Measurements from ENCODE around the gene LAMA1. TPM values are rescaled to one million over a fixed set of nuclear protein-coding genes. Genes with fewer than 3 reads are reported as not detected.
"Not testable (repeated sequence)": the region's sequence is repeated elsewhere in the genome, so short reads cannot be mapped to it uniquely, and the experiment has no call there.

LAMA1 gene, protein sequence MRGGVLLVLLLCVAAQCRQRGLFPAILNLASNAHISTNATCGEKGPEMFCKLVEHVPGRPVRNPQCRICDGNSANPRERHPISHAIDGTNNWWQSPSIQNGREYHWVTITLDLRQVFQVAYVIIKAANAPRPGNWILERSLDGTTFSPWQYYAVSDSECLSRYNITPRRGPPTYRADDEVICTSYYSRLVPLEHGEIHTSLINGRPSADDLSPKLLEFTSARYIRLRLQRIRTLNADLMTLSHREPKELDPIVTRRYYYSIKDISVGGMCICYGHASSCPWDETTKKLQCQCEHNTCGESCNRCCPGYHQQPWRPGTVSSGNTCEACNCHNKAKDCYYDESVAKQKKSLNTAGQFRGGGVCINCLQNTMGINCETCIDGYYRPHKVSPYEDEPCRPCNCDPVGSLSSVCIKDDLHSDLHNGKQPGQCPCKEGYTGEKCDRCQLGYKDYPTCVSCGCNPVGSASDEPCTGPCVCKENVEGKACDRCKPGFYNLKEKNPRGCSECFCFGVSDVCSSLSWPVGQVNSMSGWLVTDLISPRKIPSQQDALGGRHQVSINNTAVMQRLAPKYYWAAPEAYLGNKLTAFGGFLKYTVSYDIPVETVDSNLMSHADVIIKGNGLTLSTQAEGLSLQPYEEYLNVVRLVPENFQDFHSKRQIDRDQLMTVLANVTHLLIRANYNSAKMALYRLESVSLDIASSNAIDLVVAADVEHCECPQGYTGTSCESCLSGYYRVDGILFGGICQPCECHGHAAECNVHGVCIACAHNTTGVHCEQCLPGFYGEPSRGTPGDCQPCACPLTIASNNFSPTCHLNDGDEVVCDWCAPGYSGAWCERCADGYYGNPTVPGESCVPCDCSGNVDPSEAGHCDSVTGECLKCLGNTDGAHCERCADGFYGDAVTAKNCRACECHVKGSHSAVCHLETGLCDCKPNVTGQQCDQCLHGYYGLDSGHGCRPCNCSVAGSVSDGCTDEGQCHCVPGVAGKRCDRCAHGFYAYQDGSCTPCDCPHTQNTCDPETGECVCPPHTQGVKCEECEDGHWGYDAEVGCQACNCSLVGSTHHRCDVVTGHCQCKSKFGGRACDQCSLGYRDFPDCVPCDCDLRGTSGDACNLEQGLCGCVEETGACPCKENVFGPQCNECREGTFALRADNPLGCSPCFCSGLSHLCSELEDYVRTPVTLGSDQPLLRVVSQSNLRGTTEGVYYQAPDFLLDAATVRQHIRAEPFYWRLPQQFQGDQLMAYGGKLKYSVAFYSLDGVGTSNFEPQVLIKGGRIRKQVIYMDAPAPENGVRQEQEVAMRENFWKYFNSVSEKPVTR (N-terminal part only)
- not detected for total RNA-seq

DNA sequence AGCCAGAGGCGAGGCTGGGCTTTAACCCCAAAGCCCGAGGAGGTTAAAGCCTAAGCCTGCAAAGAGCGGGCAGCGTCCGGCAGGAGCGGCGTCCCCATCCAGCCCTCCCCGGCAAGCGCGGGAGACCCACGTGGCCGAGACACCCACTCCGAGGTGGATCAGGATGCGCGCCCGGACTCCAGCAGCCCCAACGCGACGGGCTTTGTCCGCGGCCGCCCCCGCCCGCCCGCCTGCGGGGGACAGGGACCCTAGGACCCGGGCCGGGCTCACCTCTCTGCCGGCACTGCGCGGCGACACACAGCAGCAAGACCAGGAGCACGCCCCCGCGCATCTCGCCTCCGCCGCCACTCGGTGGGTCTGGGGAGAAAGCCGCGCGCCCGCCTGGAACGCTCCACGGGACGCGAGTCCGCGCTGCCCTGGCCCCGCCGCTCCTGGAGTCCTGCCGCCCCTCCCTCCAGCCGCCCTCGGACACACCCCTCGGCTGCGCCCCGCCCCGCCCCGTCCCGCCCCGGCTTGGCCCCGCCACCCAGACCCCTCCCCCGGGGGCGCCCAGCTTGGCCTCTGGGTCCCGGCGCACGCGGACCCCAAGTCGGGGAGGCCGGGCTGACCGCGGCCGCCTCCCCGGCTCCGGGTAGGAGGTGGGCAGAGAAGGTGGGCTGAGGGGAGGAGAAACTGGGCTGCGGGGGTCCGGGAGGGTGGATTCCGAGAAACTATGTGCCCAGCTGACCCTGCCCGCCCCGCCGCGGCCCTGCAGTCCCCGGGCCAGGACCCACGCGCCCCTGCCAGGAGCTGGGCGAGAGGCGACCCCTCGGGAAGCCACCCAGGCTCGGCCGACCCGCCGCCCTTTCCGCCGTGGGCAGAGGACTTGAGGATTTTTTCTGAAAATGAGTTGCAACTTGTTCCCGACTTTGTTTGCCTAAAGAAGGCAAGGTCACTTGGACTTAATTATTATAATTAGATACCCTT is at the start of gene LAMA1:
LAMA1 (minus strand) TSS at position 408 of the 966 bp plus-strand sequence; CDS start at position 331, 77 bp downstream.
- POLR2A ChIA-PET: no interaction called here
- CTCF ChIA-PET: no interaction called here

- ChIA-PET POLR2A (no interaction called here), CTCF (no interaction called here)
Observed at GRCh38 chr18:7165846-7166393, 48.3 kb upstream of the LAMA1 start.

DNA sequence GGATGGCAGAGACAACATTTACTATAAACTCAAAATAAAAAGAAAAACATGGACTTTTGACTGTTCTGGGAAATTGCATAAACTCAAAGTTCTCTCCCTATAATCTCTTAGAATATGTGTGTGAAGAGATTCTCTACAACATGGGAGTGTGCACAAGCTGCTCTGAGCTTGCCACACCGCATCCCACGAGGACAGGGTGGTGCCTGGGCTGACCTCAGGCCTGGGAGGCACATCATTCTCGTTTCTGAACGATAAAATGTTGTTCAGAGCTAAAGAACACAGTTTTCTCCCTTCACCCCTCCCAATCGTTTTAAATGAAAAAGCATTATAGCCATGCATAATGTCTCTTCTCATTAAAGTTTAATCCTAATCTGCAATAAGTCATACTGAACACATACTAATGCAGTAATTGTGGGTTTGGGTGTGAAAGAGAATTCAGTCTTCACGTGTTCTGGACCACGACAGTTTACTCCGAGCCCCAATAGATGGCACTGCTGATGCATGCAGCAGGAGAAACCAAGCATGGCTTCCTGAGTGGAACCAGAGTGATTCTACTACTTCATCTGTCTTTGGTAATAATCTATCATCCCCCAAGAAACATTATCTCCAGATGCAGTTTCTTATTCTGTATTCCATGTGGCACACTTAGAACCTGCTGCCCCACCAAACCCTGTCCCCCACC is 46.9 kb upstream of the LAMA1 start:
- ChIA-PET POLR2A (no interaction called here), CTCF (no interaction called here)

DNA sequence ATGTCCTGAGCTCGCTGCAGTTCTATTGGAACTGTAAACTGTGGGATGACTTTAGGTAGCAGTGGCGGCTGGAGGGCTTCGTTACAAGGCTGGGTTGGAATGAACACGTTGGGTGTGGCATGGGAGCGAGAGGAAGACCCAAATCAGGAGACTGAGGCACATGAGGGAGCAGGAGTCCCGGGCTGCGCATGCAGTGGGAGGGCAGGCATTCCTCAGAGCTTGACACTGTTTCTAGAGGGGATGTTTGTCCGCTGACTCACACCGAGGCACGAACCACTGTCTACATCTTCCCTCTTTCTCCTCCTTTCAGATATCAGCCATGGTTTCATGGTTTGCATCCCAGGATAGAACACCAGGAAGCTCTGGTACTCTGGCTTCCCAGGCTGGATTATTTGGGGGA is 40.6 kb upstream of the LAMA1 start:
- POLR2A ChIA-PET: no interaction called here
- CTCF ChIA-PET: no interaction called here

- CTCF ChIA-PET: no interaction called here
- POLR2A ChIA-PET: no interaction called here
Observed at GRCh38 chr18:7157760-7158159, 40.2 kb upstream of the LAMA1 start.

DNA sequence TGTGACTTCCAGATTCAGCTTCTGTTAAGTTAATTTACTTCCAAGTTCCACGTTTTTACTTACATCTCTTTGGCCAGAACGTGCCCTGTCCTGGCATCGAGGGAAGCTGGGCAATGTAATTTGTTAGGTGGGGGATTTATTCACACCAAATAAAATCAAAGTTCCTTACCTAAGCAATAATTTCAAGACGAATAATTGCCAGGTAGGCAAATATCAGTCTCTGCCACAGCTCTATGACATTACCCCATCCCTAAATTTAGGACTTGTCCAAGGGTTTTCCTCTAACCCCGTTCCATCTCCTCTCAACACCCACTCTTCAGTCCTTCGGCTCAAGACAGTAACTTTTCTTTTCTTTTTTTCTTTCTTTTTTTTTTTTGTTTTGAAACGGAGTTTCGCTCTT is 38.3 kb upstream of the LAMA1 start:
- CTCF ChIA-PET: no interaction called here
- POLR2A ChIA-PET: no interaction called here

- ChIA-PET CTCF (no interaction called here), POLR2A (no interaction called here)
Observed at GRCh38 chr18:7155092-7155491, 37.5 kb upstream of the LAMA1 start.

- ChIA-PET CTCF (interaction anchor here (0.6 kb wide), 1 partner anchor 876 kb away, joined by 4 read pairs; no protein-coding TSS in a partner anchor), POLR2A (no interaction called here)
Observed at GRCh38 chr18:7152440-7152839, 34.8 kb upstream of the LAMA1 start.

DNA sequence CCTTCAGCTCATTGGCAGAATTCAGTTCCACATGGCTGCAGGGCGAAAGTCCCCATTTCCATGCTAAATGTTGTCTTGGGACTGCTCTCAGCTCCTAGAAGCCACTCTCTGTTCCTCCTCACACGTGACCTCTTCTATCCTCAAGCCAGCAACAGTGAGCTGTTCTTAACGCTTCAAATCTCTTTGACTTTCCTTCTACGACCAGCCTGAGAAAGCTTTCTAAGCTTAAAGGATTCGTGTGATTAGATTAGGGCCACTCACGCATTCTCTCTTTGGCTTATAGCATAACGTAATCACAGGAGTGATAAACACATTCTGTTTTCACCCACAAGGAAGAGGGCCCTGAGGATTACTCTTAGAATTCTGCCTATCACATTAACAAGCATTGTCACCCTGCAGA is 29.8 kb upstream of the LAMA1 start:
- POLR2A ChIA-PET: no interaction called here

DNA sequence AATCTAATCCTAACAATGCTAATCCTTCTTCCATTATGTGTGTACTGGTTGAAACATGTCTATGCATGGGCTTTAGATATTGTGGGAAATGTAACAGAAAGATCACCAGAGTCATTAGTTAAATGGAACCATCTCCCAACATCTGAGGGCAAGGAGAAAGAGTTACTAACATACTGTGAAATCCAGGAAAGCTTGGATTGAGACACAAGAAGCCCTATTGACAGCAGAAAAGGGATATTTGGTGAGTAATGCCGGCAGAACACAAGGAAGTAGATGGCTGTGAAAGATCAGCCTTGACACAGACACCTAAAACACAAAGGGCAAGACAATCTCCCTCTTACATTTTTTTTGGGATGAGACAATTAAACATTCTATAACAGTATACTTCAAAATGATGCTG is 28.5 kb upstream of the LAMA1 start:
- CTCF ChIA-PET: no interaction called here
- POLR2A ChIA-PET: no interaction called here

More for the DNA sequence above, 29.8 kb upstream of the LAMA1 start:
- CTCF ChIA-PET: no interaction called here

DNA sequence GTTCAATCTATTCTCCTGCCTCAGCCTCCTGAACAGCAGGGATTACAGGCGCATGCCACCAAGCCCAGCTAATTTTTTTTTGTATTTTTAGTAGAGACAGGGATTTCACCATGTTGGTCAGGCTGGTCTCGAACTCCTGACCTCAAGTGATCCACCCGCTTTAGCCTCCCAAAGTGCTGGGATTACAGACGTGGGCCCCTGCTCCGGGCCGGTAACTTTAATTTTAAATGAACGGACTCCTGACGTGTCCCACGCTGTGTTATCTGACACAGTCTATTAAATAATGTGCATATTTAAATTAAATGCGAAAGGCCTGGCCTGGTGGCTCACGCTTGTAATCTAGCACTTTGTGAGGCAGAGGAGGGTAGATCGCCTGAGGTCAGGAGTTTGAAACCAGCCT is 27.3 kb upstream of the LAMA1 start:
- POLR2A ChIA-PET, CTCF ChIA-PET: not testable (repeated sequence)

GRCh38 chr18:7141287-7141686 is 23.7 kb upstream of the LAMA1 start:
- POLR2A ChIA-PET: no interaction called here
- CTCF ChIA-PET: no interaction called here

GRCh38 chr18:7139409-7139808 is 21.8 kb upstream of the LAMA1 start:
- POLR2A ChIA-PET: no interaction called here

GRCh38 chr18:7133181-7133580 is 15.6 kb upstream of the LAMA1 start:
- ChIA-PET POLR2A (no interaction called here), CTCF (interaction anchor here (0.6 kb wide), 1 partner anchor 60 kb away, joined by 3 read pairs; no protein-coding TSS in a partner anchor)

More at GRCh38 chr18:7139409-7139808, 21.8 kb upstream of the LAMA1 start:
- CTCF ChIA-PET: no interaction called here

DNA sequence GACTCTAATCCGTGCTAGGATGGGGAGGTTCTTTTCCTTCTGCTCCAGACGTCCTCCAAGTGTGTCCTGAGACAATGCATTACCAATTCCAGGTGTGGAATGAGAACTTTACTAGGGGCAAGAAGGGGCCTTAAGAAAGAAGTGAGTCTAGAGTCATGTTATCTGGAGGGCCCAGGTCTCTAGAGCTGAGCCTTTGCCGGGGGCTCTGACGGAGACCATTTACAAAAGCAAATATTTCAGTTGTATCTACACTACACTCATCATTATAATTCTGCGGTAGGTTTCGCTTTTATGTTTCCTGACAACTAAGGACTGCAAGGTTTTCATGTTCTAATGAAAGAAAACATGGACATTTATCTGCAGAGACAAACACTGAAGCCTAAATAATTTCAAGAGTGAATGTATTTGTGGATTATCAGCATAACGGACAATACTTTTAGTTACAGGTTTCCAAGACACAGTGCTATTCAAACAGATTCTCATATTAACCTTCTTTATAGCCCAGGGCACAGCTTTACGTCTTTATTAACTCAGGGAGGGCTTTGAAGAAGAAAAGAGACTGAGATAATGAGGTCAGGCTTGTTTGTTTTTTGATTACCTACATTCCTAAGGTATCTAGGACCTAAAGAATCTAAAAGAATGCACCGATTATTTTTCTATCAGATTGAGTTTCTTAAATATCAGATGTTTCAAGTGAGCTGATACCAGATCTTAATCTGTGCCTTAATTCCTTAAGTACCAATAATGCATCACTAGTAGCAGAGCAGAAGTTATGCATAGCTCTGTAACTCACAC is 15.0 kb upstream of the LAMA1 start:
- POLR2A ChIA-PET: no interaction called here

GRCh38 chr18:7122376-7122775 is 4.8 kb upstream of the LAMA1 start:
- POLR2A ChIA-PET: no interaction called here
- CTCF ChIA-PET: no interaction called here

More for the DNA sequence above, 15.0 kb upstream of the LAMA1 start:
- CTCF ChIA-PET: interaction anchor here (0.6 kb wide), 1 partner anchor 60 kb away, joined by 3 read pairs; no protein-coding TSS in a partner anchor

DNA sequence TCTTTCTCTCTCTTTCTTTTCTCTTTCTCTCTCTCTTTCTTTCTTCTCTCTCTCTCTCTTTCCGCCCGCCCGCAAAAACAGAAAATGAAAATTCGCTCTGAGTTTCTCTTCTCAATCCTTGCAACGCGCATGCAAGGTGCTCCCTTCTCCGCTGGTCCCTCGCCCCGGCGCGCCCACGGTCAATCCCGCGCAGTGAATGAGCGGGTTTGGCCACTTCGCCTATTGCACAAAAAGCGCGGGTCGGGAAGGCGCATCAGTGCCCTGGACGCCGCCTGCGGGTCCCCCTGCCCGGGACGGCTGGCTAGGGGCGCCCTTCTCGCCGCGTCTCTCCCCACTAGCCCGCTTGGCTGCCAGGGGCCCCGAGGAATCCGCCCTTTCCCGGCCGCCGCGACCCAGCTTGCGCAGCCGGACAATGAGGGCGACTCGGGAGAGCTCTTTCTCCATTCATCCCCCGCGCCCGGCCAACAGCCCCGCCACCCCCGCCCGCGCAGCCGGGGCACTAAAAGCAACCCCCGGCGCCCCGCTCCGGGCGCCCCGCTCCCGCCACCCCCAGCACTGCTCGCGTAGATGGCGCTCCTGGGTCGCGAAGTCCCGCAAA is 706 bp downstream of the LAMA1 start:
- ChIA-PET CTCF (no interaction called here), POLR2A (no interaction called here)

Data from activated CD8-positive, alpha-beta memory T cell treated with anti-CD3 and anti-CD28 coated beads for 36 hours (primary cell).